Fibroblast of lung (primary cell): ENCODE results near the gene ABCC10.

Experiments
- CTCF ChIP-seq, 2 donors: IDR thresholded peaks in 1 of 2; conservative IDR thresholded peaks in 1 of 2; 1 replicate in 1 of 2; 2 replicates in 1 of 2; pipeline ENCODE4 v1.5.1; 2011 to 2012; ENCODE audit warnings: low read length in 2 of 2, control low read depth in 1 of 2, inconsistent platforms in 1 of 2, low read depth in 1 of 2, mild to moderate bottlenecking in 1 of 2
- EZH2 ChIP-seq: IDR thresholded peaks from 2 replicates; pipeline ENCODE4 v1.5.1; 2012; ENCODE audit warnings: low read length, control low read depth, mild to moderate bottlenecking; ENCODE audit errors: missing control alignments

GRCh38 chr6:43461936-43462335 is 34.6 kb downstream of the ABCC10 start:
- TF ChIP-seq CTCF (conservative IDR thresholded peaks at IDR 0.05 in 1 of 2, IDR thresholded peaks at IDR 0.05 in 1 of 2; ENCODE audit: low read depth in 1 of 2, low read length in 2 of 2) = no peak
- no peak for TF ChIP-seq EZH2
